Activated CD4-positive, alpha-beta T cell treated with anti-CD3 and anti-CD28 coated beads, Interleukin-2, Interleukin-6, amounts not matched to agents 100 ng/mL and 50 ng/mL, durations not matched to agents 16 hours and 8 hours (primary cell): ENCODE measurements around the gene NUP188.
"Not testable (repeated sequence)": the region's sequence is repeated elsewhere in the genome, so short reads cannot be mapped to it uniquely, and the experiment has no call there.

Source experiments
- DNase-seq: peaks from one replicate; pipeline ENCODE4 v3.0.0-alpha.2; 2020

The NUP188 gene

DNA sequence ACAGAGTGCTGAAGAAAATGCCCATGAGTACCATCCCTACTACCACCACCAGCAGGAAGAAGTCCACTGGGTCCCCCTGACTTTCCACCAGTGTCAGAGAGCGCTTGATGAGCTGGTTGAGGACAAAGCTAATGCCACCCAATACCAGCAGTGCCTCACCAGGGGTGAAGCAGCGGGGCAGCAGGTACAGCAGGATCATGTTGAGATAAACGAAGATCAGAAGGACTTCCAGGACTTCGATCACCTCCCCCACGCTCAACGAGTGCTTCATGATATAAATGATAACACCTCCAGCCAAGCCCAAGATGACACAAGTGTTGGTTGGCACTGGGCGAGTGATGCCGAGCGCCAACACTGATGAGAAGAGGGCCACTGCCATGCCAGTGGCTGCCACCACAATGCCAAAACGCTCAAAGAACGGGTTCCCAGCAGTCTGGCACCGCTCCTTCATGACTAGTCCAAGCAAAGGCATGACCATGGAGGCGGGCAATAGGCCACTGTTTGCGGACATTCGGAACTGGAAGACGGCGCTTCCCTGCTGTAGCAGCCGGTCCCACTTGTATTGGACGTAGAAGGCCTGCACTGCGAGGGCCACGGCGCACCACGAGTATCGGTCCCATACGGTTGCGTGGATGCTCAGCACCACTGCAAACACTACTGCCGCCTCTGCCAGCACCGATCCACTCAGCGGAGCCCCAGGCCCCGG is 775 bp upstream of the NUP188 start:
- no peak for DNase-seq

DNA sequence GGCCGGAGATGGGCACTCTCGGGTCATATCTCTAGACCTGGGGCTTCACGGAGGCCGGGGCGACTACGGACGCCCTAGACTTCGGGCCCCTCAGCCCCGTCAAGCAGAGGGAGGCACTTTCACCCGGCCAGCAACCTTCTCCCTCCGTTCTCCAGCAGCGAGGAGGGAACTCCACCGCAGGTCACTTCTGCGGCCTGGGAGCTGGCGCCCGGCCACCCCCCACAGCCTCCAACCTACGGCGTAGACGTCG is 297 bp upstream of the NUP188 start:
- DNase-seq = peak; percentile 26

DNA sequence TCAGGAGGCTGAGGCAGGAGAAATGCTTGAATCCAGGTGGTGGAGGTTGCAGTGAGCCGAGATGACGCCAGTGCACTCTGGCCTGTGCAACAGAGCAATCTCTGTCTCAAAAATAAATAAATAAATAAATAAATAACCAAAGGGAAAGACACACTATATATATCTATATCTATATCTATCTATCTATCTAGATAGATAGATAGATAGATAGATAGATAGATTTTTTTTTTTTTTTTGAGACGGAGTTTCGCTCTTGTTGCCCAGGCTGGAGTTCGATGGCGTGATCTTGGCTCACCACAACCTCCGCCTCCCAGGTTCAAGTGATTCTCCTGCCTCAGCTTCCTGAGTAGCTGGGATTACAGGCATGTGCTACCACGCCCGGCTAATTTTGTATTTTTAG is 13.9 kb downstream of the NUP188 start:
- not testable (repeated sequence) for DNase-seq

DNA sequence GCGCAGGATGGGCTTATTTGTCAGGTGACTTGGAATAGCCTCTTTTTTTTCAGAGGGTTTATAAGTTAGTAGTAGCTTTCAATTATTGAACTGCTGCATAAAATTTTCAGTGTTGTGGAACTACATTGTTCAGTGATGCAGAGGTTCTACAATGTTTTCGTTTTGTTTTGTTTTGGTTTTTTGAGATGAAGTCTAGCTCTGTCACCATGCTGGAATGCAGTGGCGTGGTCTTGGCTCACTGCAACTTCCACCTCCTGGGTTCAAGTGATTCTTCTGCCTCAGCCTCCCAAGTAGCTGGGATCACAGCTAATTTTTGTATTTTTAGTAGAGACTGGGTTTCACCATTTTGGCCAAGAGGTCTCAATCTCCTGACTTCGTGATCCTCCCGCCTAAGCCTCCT is 22.0 kb downstream of the NUP188 start:
- no peak for DNase-seq

DNA sequence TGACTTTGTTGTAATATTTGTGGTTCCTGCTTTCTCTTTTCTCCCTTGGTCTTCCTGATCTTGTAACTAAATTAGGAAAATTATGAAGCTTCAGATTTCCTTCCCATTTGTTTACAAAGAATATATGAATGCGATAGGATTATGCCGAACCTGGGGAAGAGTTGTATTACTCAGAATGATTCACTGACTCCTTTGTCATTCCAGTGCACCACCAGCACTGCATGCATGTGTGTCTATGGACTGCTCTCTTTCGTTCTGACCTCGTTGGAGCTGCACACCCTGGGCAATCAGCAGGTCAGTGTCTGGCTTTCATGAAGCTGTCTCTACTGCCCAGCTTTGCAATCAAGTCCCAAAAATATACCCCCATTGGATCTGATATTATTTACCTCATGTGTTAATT is 25.5 kb downstream of the NUP188 start:
- DNase-seq = no peak

DNA sequence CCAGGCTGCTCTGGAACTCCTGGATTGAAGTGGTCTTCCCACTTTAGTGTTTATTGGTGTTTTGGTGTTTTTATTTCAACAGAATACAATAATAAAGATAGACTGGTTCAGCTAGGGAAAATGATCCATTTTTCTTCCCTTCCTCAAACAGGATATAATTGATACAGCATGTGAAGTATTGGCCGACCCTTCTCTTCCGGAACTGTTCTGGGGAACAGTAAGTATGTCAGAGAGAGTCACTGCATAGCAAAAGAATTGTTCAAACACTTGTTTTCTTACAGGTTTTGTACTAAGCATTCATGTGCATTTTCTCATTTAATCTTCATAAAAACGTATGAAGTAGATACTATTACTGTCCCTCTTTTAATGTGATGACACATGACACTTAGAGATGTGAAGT is 31.6 kb downstream of the NUP188 start:
- no peak for DNase-seq

DNA sequence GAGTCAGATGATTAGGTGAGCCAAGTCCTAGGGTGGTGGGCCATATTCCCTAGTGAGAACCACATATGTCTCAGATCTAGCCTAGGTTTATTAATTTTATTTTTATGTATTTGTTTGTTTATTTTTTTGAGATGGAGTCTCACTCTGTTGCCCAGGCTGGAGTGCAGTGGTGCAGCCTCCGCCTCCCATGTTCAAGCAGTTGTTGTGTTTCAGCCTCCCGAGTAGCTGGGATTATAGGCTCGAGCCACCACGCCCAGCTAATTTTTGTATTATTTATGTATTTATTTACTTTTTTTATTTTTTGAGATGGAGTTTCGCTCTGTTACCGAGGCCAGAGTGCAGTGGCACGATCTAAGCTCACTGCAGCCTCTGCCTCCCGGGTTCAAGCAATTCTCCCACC is 36.0 kb downstream of the NUP188 start:
- no peak for DNase-seq

DNA sequence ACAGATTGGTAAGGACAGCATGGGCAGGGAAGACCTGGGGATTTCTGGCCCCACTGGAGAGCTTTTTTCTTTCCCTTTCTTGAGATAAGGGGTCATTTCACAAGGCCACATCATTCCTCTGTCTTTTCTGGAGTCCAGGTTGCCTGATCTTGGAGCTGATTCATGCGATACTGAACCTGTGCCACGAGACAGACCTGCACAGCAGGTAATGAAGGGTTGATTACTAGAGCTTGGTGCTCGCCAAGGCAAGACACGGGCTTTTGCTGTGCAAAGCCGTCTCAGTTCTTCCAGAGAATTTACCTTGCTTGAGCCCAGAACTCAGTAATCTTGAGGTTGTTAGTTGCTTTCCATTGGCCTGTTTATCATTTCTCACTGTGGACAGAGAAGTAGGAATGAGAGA is 39.2 kb downstream of the NUP188 start:
- no peak for DNase-seq

DNA sequence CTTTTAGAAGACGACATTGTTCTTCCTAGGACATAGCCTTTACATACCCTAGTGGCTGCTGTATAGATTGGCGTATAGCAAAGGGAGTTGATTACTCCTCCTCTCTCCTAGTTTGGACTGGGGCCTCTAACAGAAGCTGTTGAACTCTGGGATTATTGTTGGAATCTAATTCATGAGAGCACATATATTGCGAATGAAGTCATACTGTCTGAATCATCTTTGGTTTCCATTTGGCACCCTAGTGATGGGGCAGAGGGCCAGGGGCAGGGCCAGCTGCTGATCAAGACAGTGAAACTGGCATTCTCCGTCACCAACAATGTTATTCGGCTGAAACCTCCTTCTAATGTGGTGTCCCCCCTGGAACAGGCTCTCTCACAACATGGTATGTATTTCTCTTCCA is 40.3 kb downstream of the NUP188 start:
- no peak for DNase-seq

DNA sequence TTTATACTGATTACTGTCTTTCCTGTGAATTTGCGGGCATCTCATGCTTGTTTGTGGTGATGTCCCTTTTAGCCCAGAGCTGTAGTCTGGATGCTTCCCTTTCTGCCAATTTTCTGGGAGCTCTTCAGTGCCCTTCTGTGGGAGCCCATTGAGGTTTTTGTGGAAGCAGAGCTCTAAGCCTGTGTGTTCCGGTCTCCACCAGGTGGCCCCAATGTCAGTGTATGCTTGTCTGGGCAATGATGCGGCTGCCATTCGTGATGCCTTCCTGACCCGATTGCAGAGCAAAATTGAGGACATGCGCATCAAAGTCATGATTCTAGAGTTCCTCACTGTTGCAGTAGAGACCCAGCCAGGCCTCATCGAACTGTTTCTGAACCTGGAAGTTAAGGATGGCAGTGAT is 45.5 kb downstream of the NUP188 start:
- DNase-seq = no peak

DNA sequence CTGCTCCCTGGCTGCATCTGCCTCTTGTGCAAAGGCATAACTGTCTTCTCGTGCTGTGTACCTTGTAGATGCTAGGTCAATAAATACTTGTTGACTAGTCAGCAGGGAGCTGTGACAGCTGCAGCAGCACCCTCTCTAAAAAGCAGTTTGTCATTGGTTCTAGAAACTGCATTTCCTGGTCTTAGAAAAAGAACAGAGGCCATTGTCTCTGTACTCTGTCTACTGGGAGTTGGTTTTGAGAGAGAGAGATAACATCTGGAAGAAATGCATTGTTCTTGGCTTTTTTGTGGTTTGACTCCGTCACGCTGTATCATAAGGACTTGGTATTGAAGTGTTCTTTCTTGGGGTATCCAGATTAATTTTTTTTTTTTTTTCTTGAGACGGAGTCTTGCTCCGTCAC is 48.3 kb downstream of the NUP188 start:
- no peak for DNase-seq

DNA sequence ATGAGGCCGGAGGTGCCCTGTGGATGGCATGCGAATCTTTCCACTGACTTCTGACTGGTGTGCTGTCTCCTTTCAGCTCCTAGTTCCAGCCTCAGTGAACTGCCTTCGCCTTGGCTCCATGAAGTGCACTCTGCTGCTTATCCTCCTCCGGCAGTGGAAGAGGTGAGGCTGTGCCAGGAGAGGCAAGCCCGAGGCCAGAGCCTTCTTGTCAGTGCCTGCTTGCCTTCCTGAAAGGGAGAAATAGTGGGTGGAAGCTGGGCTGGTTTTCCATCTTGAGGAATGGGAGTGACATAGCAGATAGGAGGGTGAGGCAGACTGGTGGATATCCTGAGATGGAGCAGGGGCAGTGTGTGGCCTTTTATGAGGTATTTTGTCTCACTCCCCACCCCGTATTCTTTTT is 51.0 kb downstream of the NUP188 start:
- no peak for DNase-seq

DNA sequence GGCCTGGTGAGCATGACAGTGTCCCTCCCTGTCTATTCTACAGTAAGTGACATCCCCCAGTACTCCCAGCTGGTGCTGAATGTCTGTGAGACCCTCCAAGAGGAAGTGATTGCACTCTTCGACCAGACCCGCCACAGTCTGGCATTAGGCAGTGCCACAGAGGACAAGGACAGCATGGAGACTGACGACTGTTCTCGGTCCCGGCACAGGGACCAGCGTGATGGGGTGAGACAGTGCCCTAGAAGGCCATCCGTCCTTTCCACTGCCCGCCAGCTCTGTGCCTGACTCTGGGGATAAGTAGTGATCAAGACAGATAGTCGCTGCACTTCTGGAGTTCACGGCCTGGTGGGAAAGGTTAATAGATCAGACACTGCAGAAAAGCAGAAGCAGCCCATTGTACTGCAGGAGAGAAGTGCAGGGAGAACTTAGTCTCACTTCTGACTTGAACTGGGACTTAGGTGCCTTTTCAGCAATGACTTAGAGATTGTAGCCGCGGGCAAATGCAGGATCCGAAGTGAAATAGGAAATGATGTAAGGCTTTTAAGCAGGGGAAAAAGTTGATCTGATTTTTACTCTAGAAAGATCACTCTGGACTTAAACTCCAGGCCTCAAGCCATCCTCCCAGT is 52.2 kb downstream of the NUP188 start:
- DNase-seq = peak; percentile 43

DNA sequence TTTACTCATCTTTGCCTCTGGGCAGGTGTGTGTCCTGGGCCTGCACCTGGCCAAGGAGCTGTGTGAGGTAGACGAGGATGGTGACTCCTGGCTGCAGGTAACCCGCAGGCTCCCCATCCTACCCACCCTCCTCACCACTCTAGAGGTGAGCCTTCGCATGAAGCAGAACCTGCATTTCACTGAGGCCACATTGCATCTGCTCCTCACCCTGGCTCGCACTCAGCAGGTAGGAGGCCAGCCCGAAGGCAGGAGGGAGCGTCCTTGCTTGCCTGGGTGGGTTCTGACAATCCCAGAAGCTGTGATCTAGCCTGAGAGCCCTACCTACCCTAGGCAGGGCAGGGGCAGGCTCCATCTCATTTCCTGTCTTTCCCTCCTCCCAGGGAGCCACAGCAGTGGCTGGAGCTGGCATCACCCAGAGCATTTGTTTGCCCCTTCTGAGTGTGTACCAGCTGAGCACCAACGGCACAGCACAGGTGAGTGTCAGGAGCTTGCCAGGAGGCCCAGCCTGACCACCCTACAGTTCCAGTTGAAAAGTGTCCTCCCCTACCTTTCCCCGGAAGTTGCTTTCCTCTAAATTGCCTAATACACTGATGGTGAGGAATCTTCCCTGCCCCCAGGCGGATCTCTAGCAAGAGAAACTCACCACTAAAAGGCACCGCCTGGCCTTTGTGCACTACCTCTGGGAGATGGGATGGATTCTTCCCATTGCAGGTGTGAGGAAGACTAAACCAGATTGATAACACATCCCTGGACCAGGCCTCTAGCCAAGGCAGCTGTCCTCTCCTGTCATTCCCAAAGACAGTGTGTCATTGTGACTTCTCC is 54.2 kb downstream of the NUP188 start:
- DNase-seq = no peak

DNA sequence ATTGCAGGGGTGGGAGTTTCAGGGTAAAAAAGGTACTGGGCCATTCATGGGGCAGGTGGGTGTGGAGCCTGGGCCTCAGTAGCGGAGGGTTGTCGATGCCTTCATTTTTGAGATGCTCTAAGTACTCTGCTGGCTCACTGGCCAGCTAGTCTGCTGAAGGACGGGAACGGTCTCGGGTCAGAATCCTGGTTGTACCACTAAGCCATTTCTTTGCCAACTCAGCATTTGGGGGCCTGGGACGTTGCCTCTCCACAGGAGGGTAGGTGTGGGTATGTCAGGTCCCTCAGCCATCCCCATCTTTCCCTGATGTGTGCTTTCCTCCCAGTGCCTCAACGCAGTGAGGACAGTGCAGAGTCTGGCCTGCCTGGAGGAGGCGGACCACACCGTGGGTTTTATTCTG is 55.5 kb downstream of the NUP188 start:
- DNase-seq = no peak

DNA sequence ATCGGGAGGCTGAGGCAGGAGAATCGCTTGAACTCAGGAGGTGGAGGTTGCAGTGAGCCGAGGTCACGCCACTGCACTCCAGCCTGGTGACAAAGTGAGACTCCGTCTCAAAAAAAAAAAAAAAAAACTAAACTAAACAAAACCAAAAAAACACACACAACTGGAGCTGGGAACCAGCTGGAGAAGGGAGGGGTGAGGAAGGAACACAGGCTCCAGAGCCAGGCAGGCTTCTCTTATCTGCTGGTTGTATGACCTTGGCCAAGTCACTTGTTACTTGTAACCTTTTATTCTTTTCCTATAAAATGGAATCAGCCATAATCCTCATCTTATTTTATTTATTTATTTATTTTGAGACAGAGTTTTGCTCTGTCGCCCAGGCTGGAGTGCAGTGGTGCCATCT is 56.7 kb downstream of the NUP188 start:
- not testable (repeated sequence) for DNase-seq

DNA sequence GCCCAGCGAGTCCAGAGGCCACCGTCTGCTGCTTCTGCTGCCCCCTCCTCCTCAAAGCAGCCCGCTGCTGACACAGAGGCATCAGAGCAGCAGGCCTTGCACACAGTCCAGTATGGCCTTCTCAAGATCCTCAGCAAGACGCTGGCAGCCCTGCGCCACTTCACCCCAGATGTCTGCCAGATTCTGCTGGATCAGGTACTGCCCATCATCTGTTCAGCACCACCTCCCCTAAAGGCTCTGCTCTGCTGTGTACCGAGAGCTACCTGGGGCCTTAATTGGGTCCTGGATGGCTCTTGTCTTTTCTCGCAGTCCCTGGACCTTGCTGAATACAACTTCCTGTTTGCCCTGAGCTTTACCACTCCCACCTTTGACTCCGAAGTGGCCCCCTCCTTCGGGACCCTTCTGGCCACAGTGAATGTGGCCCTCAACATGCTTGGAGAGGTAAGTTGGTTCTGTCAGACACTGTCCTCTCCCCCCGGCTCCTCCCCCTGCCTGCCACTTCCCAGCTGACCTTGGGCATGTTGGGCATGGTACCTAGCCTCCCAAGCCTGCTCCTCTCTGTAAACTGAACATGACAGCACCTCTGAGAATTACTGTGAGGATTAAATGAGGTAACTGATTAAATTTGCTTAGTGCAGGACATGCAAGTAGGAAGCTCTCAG is 58.0 kb downstream of the NUP188 start:
- DNase-seq = no peak

DNA sequence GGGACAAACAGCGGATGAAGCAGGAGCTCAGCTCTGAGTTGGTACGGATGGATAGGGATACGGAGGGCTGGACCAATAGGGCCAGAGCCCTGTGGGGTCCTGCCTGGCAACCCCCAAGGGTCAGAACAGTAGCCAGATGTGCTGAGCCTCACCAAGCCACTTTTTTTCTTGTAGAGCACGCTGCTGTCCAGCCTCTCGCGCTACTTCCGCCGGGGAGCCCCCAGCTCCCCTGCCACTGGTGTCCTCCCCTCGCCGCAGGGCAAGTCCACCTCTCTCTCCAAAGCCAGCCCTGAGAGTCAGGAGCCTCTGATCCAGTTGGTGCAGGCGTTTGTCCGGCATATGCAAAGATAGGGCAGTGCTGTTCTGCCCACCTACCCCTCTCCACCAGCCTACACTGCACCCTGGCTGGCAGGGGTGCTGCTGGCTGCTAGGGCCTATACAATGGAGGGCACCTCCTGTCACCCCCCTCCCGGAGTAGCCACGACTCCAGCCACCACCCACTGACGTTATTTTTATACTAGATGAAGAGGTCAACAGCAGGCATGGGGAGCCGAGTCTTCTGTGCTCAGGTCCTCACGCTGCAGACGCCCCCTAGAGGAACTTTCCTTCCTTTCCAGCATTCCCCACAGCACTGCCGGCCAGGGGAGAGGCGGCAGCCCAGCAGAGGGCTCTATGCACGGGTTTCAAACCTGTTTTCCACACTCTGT is 59.0 kb downstream of the NUP188 start:
- DNase-seq = peak; percentile 70

DNA sequence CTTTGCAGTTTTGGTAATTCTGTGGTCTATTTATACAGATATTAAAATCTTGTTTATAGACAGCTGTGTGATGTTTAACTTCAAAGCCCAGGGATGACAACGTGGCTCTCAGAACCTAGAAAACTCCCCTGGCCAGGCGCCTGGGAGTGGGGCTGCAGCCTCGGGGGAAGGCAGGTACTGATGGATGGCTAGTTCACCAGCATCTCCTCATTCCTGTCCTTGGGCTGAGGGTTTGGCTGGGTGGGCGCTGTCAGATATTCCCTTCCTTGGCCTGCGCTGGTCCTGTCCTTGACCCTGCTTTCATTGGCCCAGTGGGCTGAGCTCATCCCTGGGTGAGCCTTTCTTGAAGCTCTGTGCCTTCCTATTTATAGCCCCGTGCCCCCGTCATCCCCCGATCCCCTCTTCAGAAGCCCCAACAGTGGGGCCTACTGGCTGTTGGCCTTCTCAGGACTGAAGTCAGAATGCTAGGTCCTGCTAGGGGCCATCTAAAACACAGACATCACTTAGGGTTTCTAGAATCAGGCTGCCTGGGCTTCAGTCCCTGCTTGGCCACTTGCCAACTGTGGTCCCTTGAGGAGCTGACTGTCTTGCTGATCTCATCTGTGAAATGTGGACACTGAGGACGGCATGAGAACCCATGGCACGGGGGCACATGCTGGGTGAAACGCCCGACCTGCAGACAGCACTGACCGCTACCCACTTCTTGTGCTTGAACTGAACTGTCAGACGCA is 59.7 kb downstream of the NUP188 start:
- DNase-seq = no peak

DNA sequence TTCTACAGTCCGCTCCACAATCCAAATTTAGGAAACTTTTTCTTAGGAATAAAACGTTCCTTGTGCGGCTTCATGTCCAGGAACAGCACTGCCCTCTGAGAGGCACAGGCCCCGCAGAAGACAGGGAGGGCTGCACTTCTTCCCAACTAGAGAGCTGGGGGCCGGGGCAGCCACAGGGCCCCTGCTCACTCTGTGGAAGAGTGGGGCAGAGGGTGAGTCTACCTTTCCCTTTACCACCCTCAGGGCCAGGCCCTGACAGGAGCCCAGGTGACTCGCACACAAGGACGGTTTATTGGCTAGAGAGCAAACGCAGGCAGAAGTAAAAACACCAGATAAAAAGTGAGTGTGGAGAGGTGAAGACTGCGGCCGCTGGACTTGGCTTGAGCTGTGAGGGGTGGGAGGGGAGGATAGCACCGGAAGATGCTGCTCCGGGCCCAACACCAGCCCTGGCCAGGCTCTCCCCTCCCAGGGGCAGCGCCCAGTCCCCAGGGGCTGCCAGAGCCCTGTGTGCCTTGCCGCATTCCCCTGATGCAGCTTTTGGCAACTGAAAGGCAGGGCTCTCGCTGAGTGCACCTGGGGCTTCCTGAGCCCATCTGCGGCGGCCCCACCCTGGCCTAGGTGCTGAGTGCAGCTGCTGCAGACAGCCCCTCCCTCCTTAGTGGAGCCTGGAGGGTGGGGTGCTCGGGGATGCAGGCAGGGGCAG is 60.4 kb downstream of the NUP188 start:
- no peak for DNase-seq

DNA sequence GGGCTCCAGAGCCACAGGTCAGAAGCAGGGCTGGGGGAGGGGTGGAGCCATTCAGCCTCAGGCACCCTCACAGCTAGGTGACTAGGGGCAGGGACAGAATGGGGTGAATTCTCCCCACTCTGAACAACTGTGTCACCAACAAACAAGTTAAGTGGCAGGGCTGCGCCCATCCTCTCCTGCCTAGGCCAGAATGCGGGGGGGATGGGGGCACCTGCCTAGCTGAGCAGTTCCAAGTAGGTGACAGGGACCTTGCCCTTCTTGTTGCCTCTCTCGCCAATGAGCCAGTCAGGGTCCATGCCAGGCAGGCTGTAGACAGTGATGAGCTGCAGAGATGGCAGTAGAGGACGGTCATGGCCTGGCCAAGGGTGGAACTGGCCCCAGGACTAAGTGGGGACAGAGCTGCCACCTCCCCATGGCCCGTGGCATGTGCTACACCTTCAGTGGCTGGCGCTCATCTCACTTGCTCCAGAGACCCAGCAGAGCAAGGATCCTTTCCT is 61.0 kb downstream of the NUP188 start:
- DNase-seq = no peak
